GM18868 (cell line): ENCODE measurements around the gene CES4A.
"Not testable (repeated sequence)": the region's sequence is repeated elsewhere in the genome, so short reads cannot be mapped to it uniquely, and the experiment has no call there.

Source experiments
- ATAC-seq: cut with Tn5 transposase; IDR thresholded peaks from one replicate; pipeline ENCODE4 v1.9.1; 2021; ENCODE audit warnings: mild to moderate bottlenecking, moderate library complexity; ENCODE audit not compliant: unreplicated experiment

Gene CES4A

DNA sequence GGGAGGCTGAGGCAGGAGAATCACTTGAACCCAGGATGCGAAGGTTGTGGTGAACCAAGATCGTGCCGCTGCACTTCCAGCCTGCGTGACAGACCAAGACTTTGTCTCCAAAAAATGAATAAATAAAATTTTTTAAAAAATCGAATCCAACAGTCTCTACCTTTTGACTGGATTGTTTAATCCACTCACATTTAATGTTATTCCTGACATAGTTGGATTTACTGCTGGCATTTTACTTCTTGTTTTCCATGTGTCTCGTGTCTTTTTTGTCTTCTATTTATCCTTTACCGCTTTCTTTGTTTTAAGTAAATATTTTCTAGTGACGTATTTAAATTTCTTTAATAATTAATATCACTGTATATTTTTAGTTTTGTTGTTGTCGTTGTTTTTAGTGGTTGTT, 5.4 kb upstream of the CES4A start:
- no peak for ATAC-seq

DNA sequence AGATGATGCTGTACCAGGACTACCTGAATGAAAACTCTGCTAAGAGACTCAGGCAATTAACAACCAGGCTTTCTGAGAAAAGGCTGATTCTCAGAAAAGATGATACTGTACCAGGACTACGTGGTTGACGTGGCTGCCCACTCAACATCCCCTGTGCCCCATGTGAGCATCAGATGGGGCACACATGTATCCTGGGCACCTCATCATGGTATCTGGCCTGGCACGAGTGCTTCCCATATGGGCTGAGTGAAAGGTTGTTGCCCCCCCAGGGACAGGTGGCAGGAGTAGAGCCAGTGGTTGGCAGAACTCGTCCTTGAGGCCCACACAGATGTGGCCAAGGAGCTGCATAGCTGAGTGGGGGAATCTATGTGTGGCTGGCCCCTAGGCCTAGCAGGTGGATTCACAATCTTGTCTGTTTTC, 3.5 kb upstream of the CES4A start:
- no peak for ATAC-seq

DNA sequence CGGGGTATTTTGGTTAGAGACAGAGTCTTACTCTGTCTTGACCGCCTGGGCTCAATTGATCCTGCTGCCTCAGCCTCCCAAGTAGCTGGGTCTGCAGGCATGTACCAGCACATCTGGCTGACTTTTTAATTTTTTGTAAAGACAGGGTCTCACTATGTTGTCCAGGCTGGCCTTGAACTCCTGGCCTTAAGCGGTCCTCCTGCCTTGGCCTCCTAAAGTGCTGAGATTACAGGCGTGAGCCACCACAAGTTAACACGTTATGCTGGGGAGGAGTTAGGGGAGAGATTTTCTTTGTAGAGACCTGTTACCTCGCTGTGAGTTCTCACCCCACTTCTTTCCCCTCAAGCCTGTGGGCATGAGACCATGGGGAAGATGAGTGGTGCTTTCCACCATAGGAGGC, 1.8 kb upstream of the CES4A start:
- ATAC-seq = no peak

DNA sequence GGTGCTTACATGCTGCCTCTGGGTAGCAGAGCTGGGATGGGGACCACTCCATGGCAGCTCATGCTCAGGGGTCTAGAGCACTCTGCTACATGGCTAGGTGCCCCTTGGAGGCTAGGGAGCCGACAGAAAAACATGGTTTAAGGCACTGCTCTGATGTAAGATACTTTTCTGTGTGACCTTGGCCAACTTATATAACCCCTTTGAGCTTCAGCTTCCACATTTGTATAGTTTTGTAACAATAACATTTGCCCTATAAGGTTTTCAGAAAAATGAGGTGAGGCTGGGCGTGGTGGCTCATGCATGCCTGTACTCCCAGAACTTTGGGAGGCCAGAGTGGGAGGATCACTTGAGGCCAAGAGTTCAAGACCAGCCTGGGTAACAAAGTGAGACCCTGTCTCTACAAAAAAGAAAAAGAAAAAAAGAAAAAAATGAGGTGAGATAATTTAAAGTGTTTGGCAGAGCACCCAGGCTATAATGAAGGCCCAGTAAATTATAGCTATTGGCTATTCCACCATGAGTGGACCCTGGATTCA, 3.2 kb downstream of the CES4A start:
- no peak for ATAC-seq

DNA sequence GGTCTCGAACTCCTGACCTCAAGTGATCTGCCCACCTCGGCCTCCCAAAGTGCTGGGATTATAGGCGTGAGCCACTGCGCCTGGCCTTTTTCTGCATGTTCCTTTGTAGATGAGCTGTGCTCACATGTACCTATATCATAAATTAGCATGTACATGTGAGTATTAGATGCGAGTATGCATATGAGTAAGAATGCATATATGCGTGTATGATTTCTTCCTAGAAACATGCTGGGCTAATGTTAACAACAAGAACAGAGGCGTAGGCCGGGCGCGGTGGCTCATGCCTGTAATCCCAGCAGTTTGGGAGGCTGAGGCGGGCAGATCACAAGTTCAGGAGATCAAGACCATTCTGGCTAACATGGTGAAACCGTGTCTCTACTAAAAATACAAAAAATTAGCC, 5.2 kb downstream of the CES4A start:
- ATAC-seq = not testable (repeated sequence)

DNA sequence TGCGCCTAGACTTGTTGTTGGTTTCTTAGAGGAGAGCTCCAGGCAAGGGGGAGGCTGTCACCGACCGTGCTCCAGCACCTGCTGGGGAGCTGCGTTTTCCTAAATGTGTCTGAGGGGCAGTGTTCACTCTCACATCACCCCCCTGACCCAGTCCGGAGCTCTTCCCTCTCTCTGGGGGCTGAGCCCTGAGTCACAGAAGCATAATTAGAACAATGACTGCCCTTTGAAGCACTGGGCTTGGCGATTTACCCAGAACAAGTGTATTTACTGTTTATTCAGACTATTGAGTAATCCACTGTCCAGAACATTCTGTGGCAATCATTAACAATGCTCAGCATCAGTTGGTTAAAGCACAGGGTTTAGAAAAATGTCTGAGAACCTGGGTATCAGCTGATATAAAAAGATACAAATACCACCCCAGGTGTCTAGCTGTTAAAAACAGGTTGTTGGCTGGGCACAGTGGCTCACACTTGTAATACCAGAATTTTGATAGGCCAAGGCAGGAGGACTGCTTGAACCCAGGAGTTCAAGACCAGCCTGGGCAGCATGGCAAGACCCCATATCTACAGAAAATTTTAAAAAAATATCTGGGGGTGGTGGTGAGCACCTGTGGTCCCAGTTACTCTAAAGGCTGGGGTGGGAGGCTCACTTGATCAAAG, 8.1 kb downstream of the CES4A start:
- ATAC-seq = no peak

DNA sequence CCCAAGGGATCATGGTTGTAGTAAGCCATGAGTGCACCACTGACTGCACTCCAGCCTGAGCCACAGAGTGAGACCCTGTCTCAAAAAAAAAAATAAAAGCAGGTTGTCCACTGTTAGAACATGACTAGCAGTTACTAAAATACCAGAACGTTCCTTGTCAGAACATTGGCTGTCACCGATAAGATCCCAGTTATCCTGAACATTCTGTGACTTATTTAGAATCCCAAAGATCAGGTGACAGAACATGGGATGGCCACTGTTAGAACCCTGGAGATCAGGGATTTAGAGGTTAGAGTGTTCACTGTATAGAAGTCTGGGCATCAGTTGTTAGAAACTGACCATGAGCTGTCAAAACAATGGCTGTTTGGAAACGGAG, 8.6 kb downstream of the CES4A start:
- ATAC-seq = no peak

DNA sequence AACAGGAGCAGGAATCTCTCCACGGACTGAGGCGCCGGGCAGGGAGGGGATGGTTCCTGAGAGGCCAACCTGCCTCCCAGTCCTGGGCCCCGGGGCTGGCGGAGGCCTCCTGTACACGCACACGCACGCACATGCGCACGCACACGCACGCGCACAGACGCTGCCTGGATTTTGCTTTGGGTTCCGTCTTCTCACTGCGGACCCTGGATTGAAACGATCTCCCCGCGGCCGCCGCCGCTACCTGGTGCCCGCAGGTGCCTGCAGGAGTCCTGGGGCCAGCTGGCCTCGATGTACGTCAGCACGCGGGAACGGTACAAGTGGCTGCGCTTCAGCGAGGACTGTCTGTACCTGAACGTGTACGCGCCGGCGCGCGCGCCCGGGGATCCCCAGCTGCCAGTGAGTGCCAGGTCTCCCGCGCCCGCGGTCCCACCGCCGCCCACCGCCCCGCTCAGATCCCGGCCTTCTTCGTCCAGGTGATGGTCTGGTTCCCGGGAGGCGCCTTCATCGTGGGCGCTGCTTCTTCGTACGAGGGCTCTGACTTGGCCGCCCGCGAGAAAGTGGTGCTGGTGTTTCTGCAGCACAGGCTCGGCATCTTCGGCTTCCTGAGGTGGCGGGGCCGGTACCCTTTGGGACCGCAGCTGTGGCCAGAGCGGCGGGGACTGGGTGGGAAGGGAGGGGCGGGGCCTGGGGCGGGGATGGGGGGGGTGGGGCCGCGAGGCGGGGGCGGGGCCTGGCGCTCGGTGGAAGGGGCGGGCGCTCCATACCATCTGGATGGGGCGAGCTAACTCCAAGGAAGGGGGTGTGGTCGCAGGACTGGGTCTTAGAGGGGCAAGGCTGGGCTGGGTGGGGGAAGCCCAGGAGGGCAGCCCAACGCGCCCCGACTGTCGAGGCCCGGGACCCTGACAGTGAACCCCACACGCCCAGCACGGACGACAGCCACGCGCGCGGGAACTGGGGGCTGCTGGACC, 12.3 kb downstream of the CES4A start:
- no peak for ATAC-seq

DNA sequence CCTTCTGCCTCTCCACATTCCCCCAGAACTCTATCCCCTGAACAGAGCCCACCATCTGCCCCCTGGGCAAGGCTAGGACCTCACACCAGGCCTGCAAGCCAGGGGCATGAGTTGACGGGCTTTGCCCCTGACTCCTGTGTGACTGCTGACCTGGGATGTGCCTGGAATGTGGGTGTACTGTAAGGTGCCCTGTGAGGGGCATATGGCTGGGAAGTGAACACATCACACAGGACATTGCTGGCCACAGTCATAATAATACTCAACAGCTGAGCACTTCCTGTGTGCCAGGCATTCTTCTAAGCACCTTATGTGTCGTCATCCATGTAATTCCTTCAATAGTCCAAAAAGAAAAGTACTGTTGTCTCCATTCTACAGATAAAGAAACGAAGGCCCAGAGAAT, 13.3 kb downstream of the CES4A start:
- no peak for ATAC-seq

DNA sequence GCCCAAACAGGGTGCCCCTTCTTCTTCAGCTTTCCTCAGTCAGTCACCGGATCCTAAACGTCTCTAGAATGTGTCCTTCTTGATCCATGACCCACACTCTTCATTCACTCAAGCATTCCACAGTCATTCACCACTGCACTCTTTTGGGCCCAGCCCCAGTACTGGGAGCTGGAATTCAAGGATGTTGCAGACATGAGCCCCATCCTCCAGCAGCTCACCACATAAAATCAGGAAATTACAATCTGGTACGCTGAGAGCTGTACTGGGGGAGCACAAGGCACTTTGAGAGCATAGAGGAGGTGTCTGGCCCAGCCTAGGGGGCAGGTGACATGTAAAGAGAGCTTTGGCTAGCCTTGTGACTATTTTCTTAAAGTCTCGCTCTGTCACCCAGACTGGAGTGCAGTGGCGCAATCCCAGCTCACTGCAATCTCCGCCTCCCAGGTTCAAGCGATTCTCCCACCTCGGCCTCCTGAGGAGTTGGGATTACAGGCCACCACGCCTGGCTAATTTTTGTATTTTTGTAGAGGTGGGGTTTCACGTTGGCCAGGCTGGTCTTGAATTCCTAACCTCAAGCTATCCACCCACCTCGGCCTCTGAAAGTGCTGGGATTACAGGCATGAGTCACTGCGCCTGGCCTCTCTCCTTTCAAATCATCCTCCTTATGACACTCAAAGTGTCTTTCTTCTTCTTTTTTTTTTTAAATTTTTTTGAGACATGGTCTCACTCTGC, 18.7 kb downstream of the CES4A start:
- no peak for ATAC-seq

DNA sequence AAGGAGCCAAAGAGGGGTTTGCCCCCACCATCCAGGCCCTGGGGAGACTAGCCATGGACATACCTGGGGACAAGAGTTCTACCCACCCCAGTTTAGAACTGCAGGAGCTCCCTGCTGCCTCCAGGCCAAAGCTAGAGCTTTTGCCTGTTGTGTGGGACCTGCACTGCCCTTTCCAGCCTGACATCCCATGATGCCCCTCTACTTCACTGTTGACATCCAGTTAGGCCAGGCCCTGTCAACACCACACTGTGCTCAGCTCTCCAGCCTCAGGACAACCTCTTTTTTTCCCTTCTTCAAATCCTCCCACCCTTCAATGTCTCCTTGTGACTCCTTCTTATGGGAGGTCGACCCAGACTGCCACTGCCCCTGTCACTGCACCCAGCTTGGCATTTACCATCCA, 20.8 kb downstream of the CES4A start:
- ATAC-seq = no peak

DNA sequence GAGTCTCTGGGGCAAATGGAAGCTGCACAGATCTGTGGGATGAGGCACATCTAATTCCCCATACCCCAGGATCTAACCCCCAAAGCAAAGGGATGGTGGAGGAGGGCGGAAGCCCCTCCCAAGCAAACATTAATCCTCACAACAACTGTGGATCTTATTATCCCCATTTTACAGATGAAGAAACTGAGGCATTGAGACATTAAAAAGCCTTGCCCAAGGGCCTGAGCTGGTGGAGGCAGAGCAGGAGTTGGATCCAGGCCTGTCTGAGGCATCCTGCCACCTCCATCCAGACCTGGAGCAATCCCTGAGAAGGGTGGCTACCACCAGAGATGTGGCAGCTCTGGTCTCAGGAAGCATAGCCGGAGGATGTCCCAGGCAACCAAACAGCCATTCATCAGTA, 22.9 kb downstream of the CES4A start:
- ATAC-seq = no peak

DNA sequence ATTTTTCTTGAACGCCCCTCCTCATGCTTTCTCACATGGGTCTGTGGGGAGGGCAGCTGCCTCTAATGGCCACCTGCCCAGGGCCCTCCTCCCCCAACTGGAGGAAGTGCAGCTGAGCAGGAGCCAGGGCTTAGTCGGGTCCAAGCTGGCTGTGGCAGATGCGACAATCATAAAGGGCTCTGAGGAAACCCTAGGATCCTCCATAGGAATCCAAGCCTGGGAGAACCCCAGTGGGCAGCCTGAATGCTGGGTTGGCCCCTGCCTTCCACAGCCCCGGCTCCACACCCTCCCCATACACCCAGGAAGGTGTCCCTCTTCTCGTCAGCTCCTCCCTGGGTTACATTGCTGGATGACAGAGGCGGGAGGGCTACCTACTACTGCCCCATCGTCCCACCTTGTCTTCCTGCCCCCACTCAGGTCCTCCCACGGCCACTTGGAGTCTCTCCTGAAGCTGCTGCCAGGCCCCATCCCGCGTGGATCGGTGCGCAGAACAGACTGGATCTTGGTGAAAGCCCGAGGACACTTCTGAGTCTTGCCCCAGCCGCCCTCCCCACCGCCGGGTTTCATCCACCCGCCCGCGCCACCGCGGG, 24.9 kb downstream of the CES4A start:
- no peak for ATAC-seq

DNA sequence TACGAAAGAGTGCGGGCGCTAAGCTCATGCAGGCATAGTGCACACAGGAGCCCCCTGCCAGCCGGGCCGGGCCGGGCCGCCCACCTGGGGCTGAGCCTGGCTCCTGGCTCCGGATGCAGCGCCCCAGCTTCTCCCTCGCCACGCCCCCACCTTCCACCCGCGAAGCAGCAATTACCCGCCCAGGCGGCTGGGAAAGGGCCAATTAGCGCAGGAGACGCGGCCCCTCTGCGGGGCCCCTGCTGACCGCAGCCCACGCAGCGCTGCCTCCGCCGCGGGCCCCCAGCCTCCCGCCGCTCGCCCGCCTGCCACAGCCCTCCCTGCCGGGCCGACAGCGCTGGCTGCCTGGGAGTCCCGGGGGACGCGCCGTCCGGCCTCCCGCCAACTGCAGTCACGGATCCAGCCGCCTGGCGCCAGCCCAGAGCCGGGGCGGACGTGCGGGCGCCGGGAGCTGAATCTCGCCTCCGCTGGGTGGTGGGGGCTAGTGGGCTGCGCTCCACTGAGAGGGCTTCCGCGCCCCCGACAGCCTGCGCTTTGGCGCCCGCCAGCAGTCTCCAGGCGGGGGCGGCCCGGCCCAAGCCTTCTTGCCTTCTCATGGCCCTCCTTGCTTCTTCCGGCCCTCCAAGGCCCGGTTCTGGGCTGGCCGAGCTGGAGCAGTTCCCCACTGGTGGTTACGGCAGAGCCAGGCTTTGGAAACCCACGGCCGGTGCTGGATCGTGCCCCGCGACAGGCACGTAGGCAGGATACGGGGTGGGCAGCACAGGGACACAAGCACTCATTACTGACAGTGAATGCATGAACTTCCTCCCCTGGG, 25.6 kb downstream of the CES4A start:
- ATAC-seq = no peak

DNA sequence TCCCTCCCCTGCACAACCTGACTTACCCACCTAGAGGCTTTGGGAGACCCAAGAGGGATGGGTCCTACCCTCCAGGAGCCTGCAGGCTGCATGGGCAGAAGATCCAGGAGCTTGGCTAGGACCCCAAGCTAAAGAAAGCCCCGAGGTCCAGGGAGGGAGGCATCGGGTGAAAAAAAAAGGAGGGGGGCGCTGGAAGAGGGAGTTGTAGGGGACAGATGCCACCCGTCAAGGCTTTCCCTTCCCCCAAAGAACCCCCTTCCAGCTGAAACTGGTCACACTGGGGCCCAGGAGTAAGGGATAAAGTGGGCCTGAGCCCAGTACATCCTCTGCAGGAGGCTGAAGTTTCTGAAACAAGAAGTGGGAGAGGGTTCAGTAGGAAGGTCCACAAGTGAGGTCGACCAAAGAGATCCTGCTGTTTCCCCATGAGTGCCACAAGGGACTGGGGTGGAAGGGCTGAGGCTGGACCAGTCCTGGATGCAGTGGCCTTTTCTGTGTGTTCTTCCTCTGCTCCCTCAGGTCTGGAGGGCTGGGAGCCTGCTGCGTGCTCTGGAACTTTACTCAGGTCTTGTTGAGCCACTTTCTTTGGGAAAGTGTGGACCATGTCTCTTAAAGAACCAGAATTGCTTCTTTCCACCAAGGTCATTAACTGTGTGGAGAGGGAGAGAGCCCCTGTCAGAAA, 26.4 kb downstream of the CES4A start:
- ATAC-seq = no peak

DNA sequence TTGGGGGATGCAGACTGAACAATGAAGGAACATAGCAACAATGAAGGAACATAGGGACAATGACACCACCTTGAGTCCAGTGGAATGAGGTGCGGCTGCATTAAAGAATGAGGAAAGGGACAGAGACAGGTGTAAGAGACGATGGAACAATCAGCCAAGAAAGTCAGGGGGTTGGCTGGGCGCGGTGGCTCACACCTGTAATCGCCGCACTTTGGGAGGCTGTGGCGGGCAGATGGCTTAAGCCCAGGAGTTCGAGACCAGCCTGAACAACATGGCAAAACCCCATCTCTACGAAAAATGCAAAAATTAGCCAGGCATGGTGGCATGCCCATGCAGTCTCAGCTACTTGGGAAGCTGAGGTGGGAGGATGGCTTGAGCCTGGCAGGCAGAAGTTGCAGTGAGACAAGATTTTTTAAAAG, 26.9 kb downstream of the CES4A start:
- ATAC-seq = no peak

DNA sequence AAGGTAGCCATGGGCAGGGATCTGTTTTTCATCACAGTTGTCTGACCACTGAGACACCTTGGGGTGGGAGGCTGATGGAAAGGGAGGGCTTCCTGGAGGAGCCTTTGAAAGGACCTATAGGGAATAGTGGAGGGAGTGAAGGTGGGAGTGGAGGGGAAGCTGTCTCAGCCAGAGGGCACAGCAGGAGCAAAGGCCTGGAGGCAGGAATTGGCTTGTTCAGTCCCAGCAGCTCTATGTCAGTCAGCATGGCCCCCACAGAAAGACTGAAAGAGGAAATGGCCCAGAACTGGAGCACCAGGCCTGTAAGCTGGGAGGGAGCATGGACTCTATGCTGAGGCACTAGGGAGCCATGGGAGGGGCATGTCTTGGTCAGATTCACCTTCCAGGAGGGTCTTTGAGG, 27.8 kb downstream of the CES4A start:
- ATAC-seq = no peak

DNA sequence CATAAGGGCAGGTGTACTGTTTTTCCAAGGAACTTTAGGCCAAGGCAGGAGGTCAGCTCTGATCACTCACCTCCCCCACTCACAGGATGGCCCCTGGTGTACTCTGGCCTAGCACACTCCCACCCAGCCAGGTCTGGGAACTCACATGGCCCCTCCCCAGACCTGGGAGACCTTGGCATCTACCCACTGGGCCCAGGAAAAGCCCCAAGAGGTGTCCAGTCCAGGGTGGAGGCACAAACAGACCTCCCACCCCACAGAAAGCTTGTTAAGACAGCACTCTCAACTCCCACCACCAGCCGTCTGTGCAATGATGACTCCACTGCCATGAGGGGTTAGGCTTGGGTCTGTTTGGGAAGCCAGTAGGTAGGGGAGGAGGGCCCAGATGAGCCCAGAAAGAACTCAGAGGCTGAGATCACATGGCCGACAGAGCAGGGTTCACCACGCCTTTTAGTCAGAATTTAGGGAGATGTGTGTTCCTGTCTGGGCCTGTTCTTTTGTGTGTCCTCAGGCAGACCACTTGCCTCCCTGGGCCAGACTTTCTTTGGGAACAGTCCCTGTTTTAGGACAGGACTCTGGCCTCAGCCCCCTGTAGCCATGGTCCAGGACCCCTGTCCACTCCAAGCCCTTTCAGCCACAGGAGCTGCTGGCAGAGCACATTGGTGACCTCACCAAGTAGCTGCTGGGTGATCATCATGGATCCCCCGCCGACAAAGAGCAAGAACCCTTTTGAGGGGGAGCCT, 28.5 kb downstream of the CES4A start:
- no peak for ATAC-seq

DNA sequence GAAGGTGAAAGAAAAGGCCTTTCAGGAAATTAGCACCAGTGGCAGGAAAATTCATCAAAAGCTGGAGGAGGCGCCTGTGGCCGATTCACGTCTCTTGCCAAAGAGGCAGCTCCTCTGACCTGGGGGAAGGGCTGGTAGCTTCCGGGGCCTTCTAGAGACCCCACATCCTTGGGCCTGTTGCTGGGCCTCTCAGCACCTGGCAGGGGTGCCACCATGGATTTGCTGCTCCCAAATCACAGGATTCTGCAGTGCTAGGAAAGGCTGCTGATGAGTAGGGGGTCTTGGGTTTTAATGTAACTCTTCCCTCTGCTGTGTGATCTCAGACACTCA, 29.0 kb downstream of the CES4A start:
- no peak for ATAC-seq
